Choroid plexus epithelial cell (primary cell): Measurements from ENCODE around the gene AKT1.

ENCODE experiments used
- DNase-seq: peaks from one replicate; pipeline ENCODE4 v3.0.0-alpha.2; 2010; ENCODE audit warnings: low read depth
- H3K4me3 ChIP-seq: 2 replicates; pipeline ENCODE4 v1.5.1; 2011; ENCODE audit warnings: low read depth, mild to moderate bottlenecking, control low read depth, low read length, moderate library complexity
- TF ChIP-seq, protein P1 (sequence below): conservative IDR thresholded peaks from 2 replicates; pipeline ENCODE4 v1.5.1; 2011; ENCODE audit warnings: low read depth, mild to moderate bottlenecking, control low read depth, inconsistent platforms, low read length, moderate library complexity

The AKT1 gene

DNA sequence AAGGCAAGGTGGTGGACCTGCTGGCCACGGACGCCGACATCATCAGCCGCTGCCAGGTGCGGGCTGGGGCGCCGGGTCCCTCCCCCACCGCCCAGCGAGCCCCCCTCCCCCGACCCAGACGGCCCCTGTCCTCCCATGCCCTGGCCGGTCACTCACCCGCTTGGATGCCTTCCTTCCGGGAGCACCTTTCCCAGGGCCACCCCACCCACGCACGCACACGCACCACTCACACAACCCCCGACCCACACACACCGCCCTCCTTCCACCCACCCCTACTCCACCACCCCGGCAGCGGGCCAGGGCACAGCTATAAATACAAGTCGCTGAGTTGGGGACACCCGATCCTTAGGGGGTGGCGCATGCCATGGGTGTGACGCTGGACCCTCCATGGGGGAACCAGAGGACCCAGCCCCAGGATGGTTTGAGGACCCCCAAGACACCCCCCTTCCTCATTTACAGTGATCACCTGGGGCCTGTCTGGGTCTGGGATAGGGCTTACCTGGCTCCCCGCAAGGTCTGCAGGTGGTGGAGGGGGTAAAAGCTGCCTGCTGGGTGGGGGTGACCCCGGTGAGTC lies 71.1 kb downstream of the AKT1 start:
- H3K4me3 ChIP-seq, result peak overlapping the region; percentile 50
- TF ChIP-seq, protein P1, sequence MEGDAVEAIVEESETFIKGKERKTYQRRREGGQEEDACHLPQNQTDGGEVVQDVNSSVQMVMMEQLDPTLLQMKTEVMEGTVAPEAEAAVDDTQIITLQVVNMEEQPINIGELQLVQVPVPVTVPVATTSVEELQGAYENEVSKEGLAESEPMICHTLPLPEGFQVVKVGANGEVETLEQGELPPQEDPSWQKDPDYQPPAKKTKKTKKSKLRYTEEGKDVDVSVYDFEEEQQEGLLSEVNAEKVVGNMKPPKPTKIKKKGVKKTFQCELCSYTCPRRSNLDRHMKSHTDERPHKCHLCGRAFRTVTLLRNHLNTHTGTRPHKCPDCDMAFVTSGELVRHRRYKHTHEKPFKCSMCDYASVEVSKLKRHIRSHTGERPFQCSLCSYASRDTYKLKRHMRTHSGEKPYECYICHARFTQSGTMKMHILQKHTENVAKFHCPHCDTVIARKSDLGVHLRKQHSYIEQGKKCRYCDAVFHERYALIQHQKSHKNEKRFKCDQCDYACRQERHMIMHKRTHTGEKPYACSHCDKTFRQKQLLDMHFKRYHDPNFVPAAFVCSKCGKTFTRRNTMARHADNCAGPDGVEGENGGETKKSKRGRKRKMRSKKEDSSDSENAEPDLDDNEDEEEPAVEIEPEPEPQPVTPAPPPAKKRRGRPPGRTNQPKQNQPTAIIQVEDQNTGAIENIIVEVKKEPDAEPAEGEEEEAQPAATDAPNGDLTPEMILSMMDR, result no peak
- no peak for DNase-seq

DNA sequence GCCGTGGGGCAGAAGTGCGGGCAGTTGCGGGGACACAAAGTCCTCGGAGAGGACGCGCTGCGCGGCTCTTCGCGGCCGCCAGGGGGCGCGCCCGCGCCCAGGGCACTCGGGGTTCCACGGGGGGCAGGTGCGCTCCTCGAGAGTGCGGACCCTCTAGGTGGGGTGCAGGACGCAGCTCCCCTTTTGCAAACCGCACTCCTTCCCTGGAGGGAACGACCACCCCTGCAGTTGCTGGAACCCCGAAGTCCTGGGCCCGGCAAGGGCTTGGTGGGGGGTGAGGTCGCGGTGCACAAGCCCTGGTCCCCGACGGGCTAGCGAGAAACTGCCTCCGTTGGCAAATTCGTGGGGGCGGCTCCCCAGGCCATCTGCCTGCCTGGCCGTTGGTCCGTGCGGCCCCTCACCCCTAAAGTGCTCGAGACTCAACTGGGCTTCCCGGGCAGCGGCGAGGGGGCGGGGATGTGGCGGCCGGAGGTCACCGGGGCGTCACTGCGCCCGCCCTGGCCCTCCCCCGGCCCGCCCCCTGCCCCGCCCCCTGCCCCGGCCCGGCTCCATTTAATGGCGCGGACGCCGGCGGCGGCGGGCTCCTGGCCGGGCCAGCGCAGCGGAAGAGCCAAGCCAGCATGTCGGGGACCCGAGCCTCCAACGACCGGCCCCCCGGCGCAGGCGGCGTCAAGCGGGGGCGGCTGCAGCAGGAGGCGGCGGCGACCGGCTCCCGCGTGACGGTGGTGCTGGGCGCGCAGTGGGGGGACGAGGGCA lies 71.7 kb downstream of the AKT1 start, which contains the start of gene ADSS1:
ADSS1 (plus strand) TSS at position 579 of the 756 bp plus-strand sequence; CDS start at position 621, 42 bp downstream.
- TF ChIP-seq, protein P1, result peak; percentile 55
- peak; percentile 33 for DNase-seq
- peak within 1 kb of the TSS; percentile 50 for H3K4me3 ChIP-seq

DNA sequence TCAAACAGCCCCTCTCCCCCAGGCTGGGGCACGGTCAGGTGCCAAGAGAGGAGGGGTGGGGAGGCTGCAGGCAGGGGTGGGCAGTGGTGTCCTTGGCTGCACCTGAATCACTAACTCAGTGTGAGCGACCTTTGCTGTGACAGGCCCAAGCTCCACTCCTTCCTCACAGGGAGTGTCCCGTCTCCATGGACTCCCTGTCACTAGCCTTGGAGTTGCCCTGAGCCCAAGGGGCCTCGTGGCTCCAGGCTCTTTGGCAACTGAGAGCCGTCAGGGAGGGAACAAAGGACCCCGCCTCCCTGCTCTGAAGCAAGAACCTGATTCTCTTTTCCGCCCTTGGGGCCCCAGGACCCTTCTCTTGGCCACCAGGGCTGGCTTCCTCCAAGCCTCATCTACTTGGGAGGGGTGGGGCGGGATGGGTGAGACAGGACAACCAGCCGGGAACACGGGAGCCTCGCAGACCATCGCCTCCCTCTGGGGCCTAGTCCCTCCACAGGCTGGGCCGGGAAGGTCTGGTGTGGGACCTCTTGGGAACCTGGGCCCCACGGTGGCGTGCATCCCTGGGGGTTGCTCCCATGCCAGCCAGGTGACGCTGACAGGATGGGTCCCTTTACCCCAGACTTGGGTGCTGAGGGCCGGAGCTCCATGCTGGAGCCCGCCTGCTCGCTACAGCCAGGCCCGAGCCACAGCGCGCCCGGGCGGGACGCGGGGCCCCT lies 72.5 kb downstream of the AKT1 start:
- no peak overlapping the region for H3K4me3 ChIP-seq
- TF ChIP-seq, protein P1, result no peak
- DNase-seq, result no peak

DNA sequence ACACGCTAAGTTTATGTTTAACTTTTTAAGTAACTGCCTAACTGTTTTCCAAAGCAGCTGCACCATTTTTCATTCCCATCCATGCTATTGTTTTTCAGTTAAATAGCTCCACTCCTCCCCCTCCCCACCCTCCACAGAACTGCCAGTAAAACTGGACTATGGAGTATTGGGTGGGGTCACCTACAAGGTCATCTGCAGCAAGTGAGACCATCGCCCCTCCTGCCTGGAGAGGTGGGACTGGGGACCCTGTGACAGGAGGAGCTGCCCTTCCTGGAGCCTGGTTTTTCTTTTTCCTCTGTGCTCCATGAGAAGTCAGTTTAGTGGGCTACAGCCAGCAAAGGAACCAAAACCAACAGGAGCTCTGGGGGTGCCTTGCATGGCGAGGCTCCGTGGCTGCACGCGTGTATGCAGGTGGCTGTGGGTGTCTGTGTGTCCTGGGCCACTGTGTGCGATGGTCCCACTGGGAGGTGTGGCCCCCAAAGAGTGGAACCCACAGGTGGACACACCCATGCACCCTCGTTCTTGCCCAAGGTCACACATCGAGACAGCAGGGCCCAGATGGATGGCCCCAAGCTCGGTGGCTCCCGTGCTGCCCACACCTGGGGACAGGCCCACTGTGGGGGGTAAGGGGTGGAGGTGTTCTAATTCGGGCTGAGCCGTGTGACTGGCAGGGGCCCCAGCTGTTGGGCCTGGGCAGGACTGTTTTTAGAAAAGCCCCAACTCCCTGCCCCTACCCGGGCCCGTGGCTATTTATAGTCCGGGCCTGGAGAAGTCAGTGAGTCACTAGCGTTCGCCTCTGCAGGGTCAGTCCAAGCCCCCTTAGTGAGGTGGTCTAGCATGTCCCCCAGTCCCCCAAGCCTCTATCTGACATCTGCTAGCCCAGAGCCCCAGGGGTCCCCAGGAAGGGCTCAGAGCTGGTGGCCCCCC lies 73.8 kb downstream of the AKT1 start:
- TF ChIP-seq, protein P1, result no peak
- no peak for DNase-seq
- H3K4me3 ChIP-seq, result no peak overlapping the region
